Loucy (cell line): ENCODE results near the gene PIH1D2.

Source experiments
- H2AFZ ChIP-seq: fragments of 200-600 bp; sonication (generic); 2 replicates; pipeline ENCODE4 v1.6.0; 2016; ENCODE audit warnings: antibody characterized with exemption, mild to moderate bottlenecking, low read length, moderate library complexity
- H3F3A ChIP-seq: fragments of 200-600 bp; 2 replicates; pipeline ENCODE4 v1.6.0; 2016; ENCODE audit warnings: antibody characterized with exemption, low read depth, mild to moderate bottlenecking
- H3K27me3 ChIP-seq: fragments of 200-600 bp; sonication (generic); 2 replicates; pipeline ENCODE4 v1.6.1; 2014; ENCODE audit warnings: low read length, mild to moderate bottlenecking; ENCODE audit not compliant: insufficient read depth, poor library complexity, severe bottlenecking
- H3K36me3 ChIP-seq: fragments of 200-600 bp; sonication (generic); 2 replicates; pipeline ENCODE4 v1.6.1; 2016; ENCODE audit warnings: low read length; ENCODE audit not compliant: insufficient read depth
- H3K4me1 ChIP-seq: fragments of 200-600 bp; sonication (generic); 2 replicates; pipeline ENCODE4 v1.5.1; 2014; ENCODE audit warnings: low read length, mild to moderate bottlenecking; ENCODE audit not compliant: insufficient read depth, poor library complexity, severe bottlenecking
- H3K4me2 ChIP-seq: fragments of 200-600 bp; sonication (generic); 2 replicates; pipeline ENCODE4 v1.6.0; 2014; ENCODE audit warnings: antibody characterized with exemption, low read length, low read depth, mild to moderate bottlenecking; ENCODE audit not compliant: poor library complexity, severe bottlenecking
- H3K4me3 ChIP-seq: fragments of 200-600 bp; sonication (generic); 2 replicates; pipeline ENCODE4 v1.5.1; 2014; ENCODE audit warnings: low read length, mild to moderate bottlenecking, mixed read lengths; ENCODE audit not compliant: poor library complexity, severe bottlenecking
- H3K79me2 ChIP-seq: fragments of 200-600 bp; sonication (generic); 2 replicates; pipeline ENCODE4 v1.6.1; 2014; ENCODE audit warnings: low read length; ENCODE audit not compliant: insufficient read depth
- H3K9ac ChIP-seq: fragments of 200-600 bp; sonication (generic); 2 replicates; pipeline ENCODE4 v1.6.0; 2014; ENCODE audit warnings: mild to moderate bottlenecking, low read depth, low read length, moderate library complexity; ENCODE audit not compliant: poor library complexity, severe bottlenecking
- H3K9me2 ChIP-seq: fragments of 200-600 bp; sonication (generic); replicated peaks from 2 replicates; pipeline ENCODE4 v1.6.1; 2016; ENCODE audit warnings: low read depth, low read length, mixed read lengths
- H3K9me3 ChIP-seq: fragments of 200-600 bp; sonication (generic); 2 replicates; pipeline ENCODE4 v1.6.1; 2014; ENCODE audit warnings: mild to moderate bottlenecking, antibody characterized with exemption, low read length, low read depth; ENCODE audit not compliant: insufficient read depth
- H4K20me1 ChIP-seq: fragments of 200-600 bp; sonication (generic); 2 replicates; pipeline ENCODE4 v1.6.0; 2014; ENCODE audit warnings: antibody characterized with exemption, low read length, mild to moderate bottlenecking; ENCODE audit not compliant: insufficient read depth, poor library complexity, severe bottlenecking
- EZH2phosphoT487 ChIP-seq: fragments of 200-600 bp; IDR thresholded peaks from 2 replicates; pipeline ENCODE4 v1.6.1; 2018; ENCODE audit warnings: antibody characterized with exemption, mild to moderate bottlenecking, moderate library complexity, borderline replicate concordance
- TF ChIP-seq, protein P1 (sequence below): fragments of 200-600 bp; sonication (generic); conservative IDR thresholded peaks from 2 replicates; pipeline ENCODE4 v1.5.1; 2014; ENCODE audit warnings: mild to moderate bottlenecking, antibody characterized with exemption, low read length

The PIH1D2 gene

DNA sequence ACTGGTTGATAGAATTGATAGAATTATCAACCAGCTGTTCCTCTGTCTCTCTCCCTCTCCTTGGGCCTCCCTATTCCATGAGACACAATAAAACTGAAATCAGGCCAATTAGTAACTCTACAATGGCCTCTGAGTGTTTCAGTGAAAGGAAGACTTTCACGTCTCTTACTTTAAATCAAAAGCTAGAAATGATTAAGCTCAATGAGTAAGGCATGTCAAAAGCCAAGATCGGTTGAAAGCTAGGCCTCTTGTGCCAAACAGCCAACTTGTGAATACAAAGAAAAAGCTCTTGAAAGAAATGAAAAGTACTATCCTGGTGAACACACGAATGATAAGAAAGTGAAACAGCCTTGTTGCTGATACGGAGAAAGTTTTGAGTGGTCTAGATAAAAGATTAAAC is 16.6 kb downstream of the PIH1D2 start:
- Histone ChIP-seq H3K36me3 (peaks cover 64% of the 10 kb centered on the region), H2AFZ (no peak overlapping the region), H3K27me3 (no peaks in the 10 kb centered on the region), H3K4me2 (no peak overlapping the region), H4K20me1 (no peaks in the 10 kb centered on the region), H3K9ac (no peak overlapping the region), H3K9me3 (no peaks in the 10 kb centered on the region), H3K79me2 (no peaks in the 10 kb centered on the region), H3K4me3 (no peak overlapping the region), H3K9me2 (no peaks in the 10 kb centered on the region), H3F3A (no peaks in the 10 kb centered on the region), H3K4me1 (no peaks in the 10 kb centered on the region)
- no peak for TF ChIP-seq EZH2phosphoT487
- TF ChIP-seq, protein P1, sequence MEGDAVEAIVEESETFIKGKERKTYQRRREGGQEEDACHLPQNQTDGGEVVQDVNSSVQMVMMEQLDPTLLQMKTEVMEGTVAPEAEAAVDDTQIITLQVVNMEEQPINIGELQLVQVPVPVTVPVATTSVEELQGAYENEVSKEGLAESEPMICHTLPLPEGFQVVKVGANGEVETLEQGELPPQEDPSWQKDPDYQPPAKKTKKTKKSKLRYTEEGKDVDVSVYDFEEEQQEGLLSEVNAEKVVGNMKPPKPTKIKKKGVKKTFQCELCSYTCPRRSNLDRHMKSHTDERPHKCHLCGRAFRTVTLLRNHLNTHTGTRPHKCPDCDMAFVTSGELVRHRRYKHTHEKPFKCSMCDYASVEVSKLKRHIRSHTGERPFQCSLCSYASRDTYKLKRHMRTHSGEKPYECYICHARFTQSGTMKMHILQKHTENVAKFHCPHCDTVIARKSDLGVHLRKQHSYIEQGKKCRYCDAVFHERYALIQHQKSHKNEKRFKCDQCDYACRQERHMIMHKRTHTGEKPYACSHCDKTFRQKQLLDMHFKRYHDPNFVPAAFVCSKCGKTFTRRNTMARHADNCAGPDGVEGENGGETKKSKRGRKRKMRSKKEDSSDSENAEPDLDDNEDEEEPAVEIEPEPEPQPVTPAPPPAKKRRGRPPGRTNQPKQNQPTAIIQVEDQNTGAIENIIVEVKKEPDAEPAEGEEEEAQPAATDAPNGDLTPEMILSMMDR: no peak

DNA sequence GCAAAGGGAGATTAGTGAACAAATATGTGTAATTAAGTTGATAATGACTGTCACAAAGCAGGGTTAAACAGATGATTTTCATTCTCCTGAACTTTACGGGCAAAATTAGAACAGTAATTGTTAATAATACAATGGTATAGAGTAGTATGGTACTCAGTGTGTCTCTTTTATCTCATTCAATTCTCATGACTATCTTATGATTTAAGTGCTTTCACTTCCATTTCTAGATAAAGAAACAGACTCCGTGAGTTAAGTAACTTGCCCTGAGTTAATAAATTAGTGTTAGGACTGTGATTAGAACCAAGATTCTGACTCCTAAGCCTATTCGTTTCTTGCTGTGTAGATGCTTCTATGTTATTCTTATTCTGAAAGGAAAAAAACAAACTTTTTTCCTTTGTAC is 22.0 kb downstream of the PIH1D2 start:
- TF ChIP-seq, protein P1: no peak
- TF ChIP-seq EZH2phosphoT487: no peak
- Histone ChIP-seq H3K4me1 (no peaks in the 10 kb centered on the region), H4K20me1 (no peaks in the 10 kb centered on the region), H3K4me3 (no peak overlapping the region), H3K79me2 (0 out of 2 replicates have a peak, but pooled peaks cover 7% of the 10 kb centered on the region), H3K9me3 (no peaks in the 10 kb centered on the region), H3K36me3 (peaks cover 58% of the 10 kb centered on the region), H3F3A (no peaks in the 10 kb centered on the region), H3K9me2 (no peaks in the 10 kb centered on the region), H3K9ac (no peak overlapping the region), H2AFZ (no peak overlapping the region), H3K4me2 (no peak overlapping the region), H3K27me3 (no peaks in the 10 kb centered on the region)

DNA sequence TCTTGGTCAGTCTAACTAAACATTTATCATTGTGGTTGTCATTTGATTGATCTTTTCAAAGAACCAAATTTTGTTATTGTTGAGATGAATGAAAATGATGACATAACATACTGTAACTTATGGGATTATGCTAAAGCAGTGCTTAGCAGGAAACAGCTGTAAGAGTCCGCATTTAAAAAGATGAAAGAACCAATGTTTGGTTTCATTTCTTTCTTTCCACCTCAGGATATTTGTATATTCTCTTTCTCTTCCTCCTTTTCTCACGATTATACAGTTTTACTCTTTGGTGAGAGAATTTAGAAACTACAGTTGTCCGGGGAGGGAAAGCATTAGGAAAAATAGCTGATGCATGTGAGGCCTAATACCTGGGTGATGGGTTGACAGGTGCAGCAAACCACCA is 23.1 kb downstream of the PIH1D2 start:
- peaks cover 56% of the 10 kb centered on the region for H3K36me3 ChIP-seq
- no peak overlapping the region for H3K4me3 ChIP-seq
- H3K27me3 ChIP-seq: no peaks in the 10 kb centered on the region
- no peak overlapping the region for H3K4me2 ChIP-seq
- no peaks in the 10 kb centered on the region for H3K9me2 ChIP-seq
- H3K79me2 ChIP-seq: 0 out of 2 replicates have a peak, but pooled peaks cover 7% of the 10 kb centered on the region
- H3K9ac ChIP-seq: no peak overlapping the region
- no peaks in the 10 kb centered on the region for H3K4me1 ChIP-seq
- TF ChIP-seq, protein P1: no peak
- no peak for TF ChIP-seq EZH2phosphoT487
- no peaks in the 10 kb centered on the region for H4K20me1 ChIP-seq
- no peak overlapping the region for H2AFZ ChIP-seq
- no peaks in the 10 kb centered on the region for H3F3A ChIP-seq
- H3K9me3 ChIP-seq: no peaks in the 10 kb centered on the region
